ENCODE data around the gene CATSPERD. TPM values are rescaled to one million over a fixed set of nuclear protein-coding genes. Genes with fewer than 3 reads are reported as not detected.
A peak's percentile ranks its signal among the peaks of the same experiment; 100 is the strongest.

The CATSPERD gene
- total RNA-seq, 1 experiment from 2014 or later: not detected

GRCh38 chr19:5680437-5681368, 39.7 kb upstream of the CATSPERD start, which contains the start of the genes HSD11B1L and MICOS13:
TSS of gene HSD11B1L (plus strand) at chr19:5681027. CDS start at chr19:5684833, 3,806 bp downstream.
TSS of gene MICOS13 (minus strand) at chr19:5680516. CDS start at chr19:5680486, 30 bp downstream.
- H3K4me3 Mint-ChIP-seq: peak within 1 kb of the TSS; percentile 92 to 98
- peak within 1 kb of the TSS; percentile 94 to 99 (median 95) for H3K27ac Mint-ChIP-seq
- no peak for TF ChIP-seq CTCF (conservative IDR thresholded peaks at IDR 0.05)
- H3K79me1 ChIP-seq (ENCODE audit: insufficient read depth, low read depth, low read length, poor library complexity, severe bottlenecking): no peaks in the 10 kb centered on the region
- no peak within 1 kb of the TSS for H3T11ph ChIP-seq (ENCODE audit: low read length)
- H3K79me2 ChIP-seq (ENCODE audit: insufficient read depth, low read length): no peaks in the 10 kb centered on the region
- H3K27ac ChIP-seq (ENCODE audit: insufficient read length, low read depth, low read length): no peak within 1 kb of the TSS
- H4K5ac ChIP-seq (ENCODE audit: insufficient read length, low read depth, low read length): no peak within 1 kb of the TSS
- peaks cover 9% of the 10 kb centered on the region for H3K27me3 Mint-ChIP-seq (ENCODE audit: low read depth)
- H3K4me1 ChIP-seq (ENCODE audit: insufficient read depth, low read length): no peaks in the 10 kb centered on the region; the same call in 1 of the 2 replicates
- H2AFZ ChIP-seq (ENCODE audit: low read length): no peak within 1 kb of the TSS
- no peak within 1 kb of the TSS for H3K23ac ChIP-seq (ENCODE audit: insufficient read length, low read depth, low read length)
- peak within 1 kb of the TSS; percentile 50 for H3K9ac ChIP-seq (ENCODE audit: extremely low read depth, insufficient read length, low read length)
- peak within 1 kb of the TSS; percentile 69 for H3K4me2 ChIP-seq (ENCODE audit: insufficient read depth, insufficient read length, low read length)
- no peaks in the 10 kb centered on the region for H3K9me3 ChIP-seq (ENCODE audit: control insufficient read depth, low read depth, low read length)
- no peak within 1 kb of the TSS for H2BK15ac ChIP-seq (ENCODE audit: low read depth, low read length)
- H3K23me2 ChIP-seq (ENCODE audit: insufficient read length, low read depth, low read length, poor library complexity, severe bottlenecking): peaks cover 14% of the 10 kb centered on the region
- H2BK20ac ChIP-seq (ENCODE audit: low read depth, low read length, poor library complexity, severe bottlenecking): no peak within 1 kb of the TSS
- H3K27me3 ChIP-seq (ENCODE audit: insufficient read depth, low read length): no peaks in the 10 kb centered on the region
- DNase-seq: peak; percentile 99
- no peaks in the 10 kb centered on the region for H4K20me1 ChIP-seq (ENCODE audit: control insufficient read depth, insufficient read depth, insufficient read length)
- H4K8ac ChIP-seq (replicated peaks; ENCODE audit: insufficient read length, low read depth, low read length): no peak within 1 kb of the TSS
- H3K36me3 Mint-ChIP-seq (ENCODE audit: insufficient read depth in 1 of 3, low read depth in 3 of 3): peaks cover 0 to 3% (median 0%) of the 10 kb centered on the region in 3 experiments; a peak in 1 of 7 replicates
- H3K18ac ChIP-seq (ENCODE audit: insufficient read length, low read depth, low read length): peak within 1 kb of the TSS; percentile 93
- H3K4me1 Mint-ChIP-seq: peaks cover 20 to 28% of the 10 kb centered on the region in 2 experiments
- H2BK12ac ChIP-seq (ENCODE audit: insufficient read length, low read depth, low read length): no peak within 1 kb of the TSS
- no CpG with 5 or more reads among the region's 94 CpGs for WGBS (ENCODE audit: extremely low coverage, insufficient read length, low lambda C conversion rate)
- peaks cover 0 to 2% of the 10 kb centered on the region in 2 experiments; a peak in 2 of 5 replicates for H3K9me3 Mint-ChIP-seq
- H2AK5ac ChIP-seq (ENCODE audit: insufficient read length, low read length): no peak within 1 kb of the TSS
- no peak within 1 kb of the TSS for H3K56ac ChIP-seq (ENCODE audit: insufficient read length, low read depth, low read length)
- no peak within 1 kb of the TSS for H4K91ac ChIP-seq (ENCODE audit: insufficient read length, low read depth, low read length)
- no peak within 1 kb of the TSS for H3K4ac ChIP-seq (ENCODE audit: low read depth, low read length)
- no peak within 1 kb of the TSS for H2BK5ac ChIP-seq (ENCODE audit: insufficient read length, low read length)
- H3K14ac ChIP-seq (ENCODE audit: insufficient read depth, low read length): peak within 1 kb of the TSS; percentile 49; the same call in 1 of the 2 replicates
- H2BK120ac ChIP-seq (ENCODE audit: low read depth, low read length, poor library complexity, severe bottlenecking): no peak within 1 kb of the TSS

Measured in H9 (cell line).